ENCODE results near the gene UBL4B.

GRCh38 chr1:110076789-110077500, 35.3 kb upstream of the UBL4B start:
- TF ChIP-seq CTCF (optimal IDR thresholded peaks at IDR 0.05 in 1 of 3, IDR thresholded peaks at IDR 0.05 in 1 of 3, conservative IDR thresholded peaks at IDR 0.05 in 1 of 3; ENCODE audit: extremely low read depth in 1 of 3, insufficient read depth in 2 of 3, low read length in 3 of 3) (no peak), EZH2 (IDR thresholded peaks at IDR 0.05; ENCODE audit: low read length) (no peak)

Measured in keratinocyte (primary cell).